ENCODE measurements around the gene DIDO1. TPM values are rescaled to one million over a fixed set of nuclear protein-coding genes. Genes with fewer than 3 reads are reported as not detected.

Gene DIDO1
- total RNA-seq, 2 donors from 2014 or later, result 40.1 to 52.7 TPM

DNA sequence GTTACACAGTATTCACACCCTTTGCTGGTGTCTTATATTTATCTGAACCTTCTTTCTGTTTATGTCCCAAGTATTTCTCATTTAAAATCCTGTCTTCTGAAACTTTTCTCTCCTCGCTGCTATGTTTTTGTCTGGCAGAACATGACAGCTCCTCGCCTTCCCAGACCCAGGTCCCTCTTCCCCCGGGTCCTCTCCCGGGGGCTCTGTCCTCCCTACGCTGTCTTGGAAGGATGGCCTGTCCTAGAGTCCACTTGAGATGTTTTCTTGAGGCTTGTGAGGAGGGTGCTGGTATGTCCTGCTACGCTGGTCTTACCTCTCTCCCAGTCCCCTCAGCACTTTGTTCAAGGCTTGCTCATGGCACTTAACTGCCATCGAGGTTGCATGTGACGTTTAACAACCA is 17.9 kb upstream of the DIDO1 start:
- ATAC-seq (no peak), DNase-seq (ENCODE audit: low spot score in 2 of 2) (no peak)
- Mint-ChIP-seq H3K36me3 (peaks cover 27 to 29% of the 10 kb centered on the region in 2 donors), H3K27ac (peak overlapping the region; percentile 69 to 81), H3K9me3 (peaks cover 0 to 5% of the 10 kb centered on the region in 2 donors)

DNA sequence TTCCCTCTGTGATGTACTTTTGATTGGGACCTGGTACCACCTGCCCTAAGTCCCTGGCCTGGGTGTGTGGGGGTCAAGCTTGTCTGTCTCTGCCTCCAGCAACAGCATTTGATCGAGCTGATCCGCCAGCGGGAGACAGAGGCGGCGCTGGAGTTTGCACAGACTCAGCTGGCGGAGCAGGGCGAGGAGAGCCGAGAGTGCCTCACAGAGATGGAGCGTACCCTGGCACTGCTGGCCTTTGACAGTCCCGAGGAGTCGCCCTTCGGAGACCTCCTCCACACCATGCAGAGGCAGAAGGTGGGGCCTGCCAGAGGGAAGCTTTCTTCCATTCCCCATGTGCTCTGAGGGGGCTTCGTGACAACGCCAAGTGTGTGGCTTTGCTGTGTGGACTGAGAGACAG is 17.1 kb upstream of the DIDO1 start:
- Mint-ChIP-seq H3K36me3 (peaks cover 25 to 29% of the 10 kb centered on the region in 2 donors), H3K9me3 (no peaks in the 10 kb centered on the region), H3K27ac (no peak overlapping the region)
- DNase-seq (ENCODE audit: low spot score in 2 of 2) (no peak), ATAC-seq (no peak)

DNA sequence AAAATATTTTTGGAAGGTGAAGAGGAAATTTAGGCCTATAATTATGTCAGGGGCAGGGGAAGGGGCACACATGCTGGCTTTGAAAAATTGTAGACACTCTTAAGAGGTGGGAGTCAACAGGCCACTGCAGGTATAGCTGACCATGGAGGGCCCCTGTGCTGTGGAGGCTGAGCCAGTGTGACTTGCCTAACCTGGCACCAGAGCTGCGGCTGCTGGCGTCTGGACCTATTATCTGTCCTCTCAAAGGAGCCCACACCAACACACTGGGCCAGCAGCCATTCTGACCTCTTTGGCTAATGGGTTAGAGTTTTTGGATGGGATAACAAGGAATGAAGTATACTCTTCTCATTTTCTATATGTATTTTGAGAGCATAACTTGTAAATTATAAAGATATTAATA is 16.2 kb upstream of the DIDO1 start:
- peaks cover 18 to 33% of the 10 kb centered on the region in 2 donors for H3K36me3 Mint-ChIP-seq
- DNase-seq (ENCODE audit: low spot score in 2 of 2) (no peak), ATAC-seq (no peak)
- H3K9me3 Mint-ChIP-seq, result no peaks in the 10 kb centered on the region
- peak overlapping the region in 1 of 2 donors; percentile 86 for H3K27ac Mint-ChIP-seq

DNA sequence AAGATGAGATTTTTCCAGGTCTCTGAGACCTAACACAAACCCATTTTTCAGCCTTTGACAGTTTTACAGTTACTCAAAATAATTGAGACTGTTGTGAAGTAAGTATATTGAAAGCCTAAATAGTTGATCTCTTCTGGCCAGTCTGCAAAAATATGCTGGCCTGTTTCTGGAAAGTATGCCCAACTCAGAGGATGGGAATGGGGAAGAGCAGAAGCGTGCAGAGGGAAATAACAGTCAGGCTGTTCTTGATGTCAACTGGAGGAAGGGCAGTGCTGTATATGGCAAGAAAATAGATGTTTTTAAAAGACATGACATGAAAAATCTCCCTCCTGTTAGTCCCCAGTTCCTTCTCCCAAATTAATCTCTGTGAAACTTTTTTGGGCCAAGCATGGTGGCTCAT is 15.5 kb upstream of the DIDO1 start:
- H3K36me3 Mint-ChIP-seq, result peaks cover 12 to 40% of the 10 kb centered on the region in 2 donors
- ATAC-seq (no peak), DNase-seq (ENCODE audit: low spot score in 2 of 2) (no peak)
- H3K27ac Mint-ChIP-seq, result no peak overlapping the region
- no peaks in the 10 kb centered on the region for H3K9me3 Mint-ChIP-seq

DNA sequence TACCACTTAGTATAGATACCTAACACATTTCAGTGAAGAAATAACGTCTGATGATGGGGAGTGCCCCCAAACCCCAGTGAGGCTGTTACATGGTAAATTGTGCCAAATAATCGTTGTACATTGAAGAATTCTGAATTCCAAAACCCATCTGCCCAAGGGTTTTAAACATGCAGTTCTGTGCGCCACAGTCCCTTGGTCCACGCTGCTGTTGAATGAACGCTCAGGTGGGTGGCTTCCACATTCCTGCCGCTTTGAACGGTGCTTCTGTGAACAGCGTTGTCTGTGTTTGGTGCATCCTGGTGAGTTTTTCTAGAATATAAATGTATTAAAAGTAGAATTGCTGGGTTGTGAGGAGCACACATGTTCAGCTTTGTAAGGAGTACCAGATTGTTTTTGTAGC is 14.6 kb upstream of the DIDO1 start:
- Mint-ChIP-seq H3K9me3 (no peaks in the 10 kb centered on the region), H3K36me3 (peaks cover 7 to 41% of the 10 kb centered on the region in 2 donors), H3K27ac (no peak overlapping the region)
- no peak for DNase-seq (ENCODE audit: low spot score in 2 of 2)
- ATAC-seq, result no peak

DNA sequence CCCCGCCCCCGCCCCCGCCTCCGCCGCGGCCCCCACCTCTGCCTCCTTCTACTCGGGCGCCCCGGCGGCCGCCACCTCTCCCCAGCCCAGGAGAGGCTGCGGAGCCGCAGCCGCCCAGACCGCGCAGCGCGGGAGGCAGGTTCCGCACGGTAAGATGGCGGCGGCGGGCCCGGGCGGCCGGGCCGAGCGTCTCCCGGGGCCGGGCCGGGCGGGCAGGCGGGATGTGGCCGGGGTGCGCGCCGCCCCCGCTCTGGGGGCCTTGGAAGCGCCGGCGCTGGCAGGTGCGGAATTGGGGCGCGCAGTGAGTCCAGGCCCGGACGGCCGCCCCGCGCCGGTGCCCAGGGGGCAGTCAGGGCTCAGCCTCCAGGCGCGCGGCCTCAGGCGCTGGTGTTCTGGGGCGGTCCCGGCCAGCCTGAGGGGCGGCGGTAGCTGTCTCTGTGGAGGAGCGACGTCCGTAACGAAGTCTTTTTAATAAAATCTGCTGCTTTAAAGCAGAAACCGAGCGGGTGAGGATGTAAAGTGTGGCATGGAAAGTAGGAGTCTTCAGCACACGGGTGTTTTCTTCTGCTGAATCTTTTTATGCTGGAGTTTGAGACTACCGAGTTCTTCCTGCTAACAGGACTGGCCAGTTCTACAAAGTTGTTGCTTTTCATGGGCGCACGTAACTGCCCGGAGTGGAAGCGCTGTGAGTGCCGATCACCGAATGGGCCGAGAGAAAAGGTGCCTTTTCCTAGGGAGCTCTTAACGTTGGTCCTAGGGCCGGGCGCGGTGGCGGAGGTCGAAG is 12.0 kb upstream of the DIDO1 start, which contains the start of gene GID8:
Gene GID8 (plus strand): TSS at position 43 of the 784 bp plus-strand sequence. CDS start 3,356 bp downstream, outside the sequence.
- ATAC-seq, result peak; percentile 64

DNA sequence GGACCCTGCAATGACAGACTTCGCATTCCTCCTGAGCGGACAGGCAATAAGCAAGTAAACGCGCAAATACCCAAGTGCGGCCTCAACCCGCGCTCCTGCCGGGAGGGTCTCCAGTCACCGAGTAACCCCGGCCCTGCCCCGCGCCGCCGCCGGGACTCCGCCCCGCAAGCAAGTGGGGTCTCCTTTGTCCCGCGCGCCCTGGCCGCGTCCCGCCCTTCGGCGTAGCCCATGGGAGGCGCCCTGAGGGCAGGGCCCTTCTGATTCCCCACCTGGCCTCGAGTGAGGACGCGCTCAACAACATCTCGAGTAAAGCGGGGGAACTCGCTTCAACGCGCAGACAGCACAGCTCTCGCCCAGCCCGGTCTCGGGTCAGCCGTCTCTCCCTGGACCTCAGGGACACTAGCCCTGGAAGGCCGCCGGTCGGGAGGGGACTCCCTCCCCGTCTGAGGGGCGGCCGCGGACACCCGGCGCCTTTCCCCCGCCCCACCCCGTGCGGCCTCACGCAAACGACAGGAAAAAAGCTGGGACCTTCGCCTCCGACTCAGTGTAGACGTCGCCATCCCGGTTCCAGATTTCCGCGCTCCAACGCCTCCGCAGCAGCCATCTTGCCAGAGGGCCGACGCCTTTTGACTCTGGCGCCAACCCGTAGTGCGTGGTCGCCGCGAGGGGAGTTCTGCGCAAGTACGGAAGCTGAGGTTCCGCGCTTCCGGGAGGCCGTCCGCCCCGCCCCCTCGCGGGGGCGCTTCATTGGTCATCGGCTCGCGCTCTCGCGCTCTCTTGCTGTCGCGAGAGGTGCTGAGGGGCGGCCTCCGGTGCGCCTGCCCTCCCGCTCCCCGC is 11.2 kb upstream of the DIDO1 start:
- peak; percentile 93 to 94 for ATAC-seq
- no peaks in the 10 kb centered on the region for H3K9me3 Mint-ChIP-seq
- H3K36me3 Mint-ChIP-seq, result peaks cover 7 to 32% of the 10 kb centered on the region in 2 donors
- peak; percentile 98 for DNase-seq (ENCODE audit: low spot score in 2 of 2)
- peak overlapping the region; percentile 96 to 98 for H3K27ac Mint-ChIP-seq

More for the DNA sequence above, 12.0 kb upstream of the DIDO1 start, which contains the start of gene GID8:
- peak; percentile 53 to 60 for DNase-seq (ENCODE audit: low spot score in 2 of 2)
- H3K36me3 Mint-ChIP-seq, result peaks cover 7 to 32% of the 10 kb centered on the region in 2 donors
- H3K27ac Mint-ChIP-seq, result peak within 1 kb of the TSS; percentile 96 to 98
- no peaks in the 10 kb centered on the region for H3K9me3 Mint-ChIP-seq

DNA sequence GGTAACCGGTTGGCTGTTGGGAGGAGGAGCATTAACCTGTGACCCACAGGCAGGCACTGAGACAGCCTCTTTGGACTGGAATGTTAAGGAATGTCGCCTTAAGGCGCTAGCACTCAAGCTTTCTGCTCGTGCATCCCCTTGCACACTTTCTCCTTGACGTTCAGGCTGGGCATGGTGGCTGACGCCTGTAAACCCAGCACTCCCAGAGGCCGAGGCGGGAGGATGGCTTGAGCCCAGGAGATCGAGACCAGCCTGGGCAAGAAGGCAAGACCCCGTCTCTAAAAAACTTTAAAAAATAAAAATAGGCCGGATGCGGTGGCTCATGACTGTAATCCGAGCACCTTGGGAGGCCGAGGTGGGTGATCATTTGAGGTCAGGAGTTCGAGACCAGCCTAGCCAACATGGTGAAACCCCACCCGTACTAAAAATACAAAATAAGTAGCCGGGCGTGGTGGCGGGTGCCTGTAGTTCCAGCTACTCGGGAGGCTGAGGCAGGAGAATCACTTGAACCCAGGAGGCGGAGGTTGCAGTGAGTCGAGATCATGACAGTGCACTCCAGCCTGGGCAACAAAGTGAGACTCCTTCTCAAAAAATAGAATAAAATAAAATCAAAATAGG is 9.8 kb upstream of the DIDO1 start:
- no peak for DNase-seq (ENCODE audit: low spot score in 2 of 2)
- H3K27ac Mint-ChIP-seq, result no peak overlapping the region
- ATAC-seq, result no peak
- peaks cover 7 to 26% of the 10 kb centered on the region in 2 donors for H3K36me3 Mint-ChIP-seq
- H3K9me3 Mint-ChIP-seq, result no peaks in the 10 kb centered on the region

DNA sequence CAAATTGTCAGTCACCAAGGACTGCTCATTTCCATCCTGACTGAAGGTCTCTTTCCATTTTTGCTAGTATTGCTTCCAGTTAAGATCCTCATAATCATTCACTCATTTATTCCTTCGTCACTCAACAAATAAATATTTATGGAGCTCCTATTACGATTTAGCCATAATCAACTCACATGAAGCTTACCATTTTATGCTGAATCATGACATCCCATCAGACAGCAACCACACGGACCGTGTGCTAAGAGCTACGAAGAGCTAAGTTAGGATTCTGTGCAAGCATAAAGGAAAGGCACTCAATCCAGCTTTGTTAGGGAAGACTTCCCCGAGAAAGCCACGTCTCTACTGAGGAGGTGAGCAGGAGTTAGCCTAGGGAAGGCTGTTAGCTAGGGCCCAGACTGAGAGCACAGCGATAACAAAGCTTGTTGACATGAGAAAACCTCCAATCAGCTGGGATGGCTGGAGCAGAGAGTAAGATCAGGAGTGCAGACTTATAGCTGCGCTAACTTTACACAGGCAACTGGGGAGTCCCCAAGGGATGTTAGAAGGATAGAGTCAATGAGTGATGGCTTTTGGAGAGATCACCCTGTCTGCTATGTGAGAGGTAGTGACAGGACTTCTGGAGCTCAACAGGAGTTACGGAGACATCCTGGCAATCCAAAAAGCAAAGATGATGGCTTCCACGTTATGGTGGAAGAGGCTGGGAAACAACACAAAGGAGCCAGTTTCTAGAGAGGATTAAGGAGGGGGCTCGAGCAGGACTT is 9.1 kb upstream of the DIDO1 start:
- ATAC-seq (no peak), DNase-seq (ENCODE audit: low spot score in 2 of 2) (no peak)
- Mint-ChIP-seq H3K36me3 (peaks cover 7 to 26% of the 10 kb centered on the region in 2 donors), H3K27ac (no peak overlapping the region), H3K9me3 (no peaks in the 10 kb centered on the region)

DNA sequence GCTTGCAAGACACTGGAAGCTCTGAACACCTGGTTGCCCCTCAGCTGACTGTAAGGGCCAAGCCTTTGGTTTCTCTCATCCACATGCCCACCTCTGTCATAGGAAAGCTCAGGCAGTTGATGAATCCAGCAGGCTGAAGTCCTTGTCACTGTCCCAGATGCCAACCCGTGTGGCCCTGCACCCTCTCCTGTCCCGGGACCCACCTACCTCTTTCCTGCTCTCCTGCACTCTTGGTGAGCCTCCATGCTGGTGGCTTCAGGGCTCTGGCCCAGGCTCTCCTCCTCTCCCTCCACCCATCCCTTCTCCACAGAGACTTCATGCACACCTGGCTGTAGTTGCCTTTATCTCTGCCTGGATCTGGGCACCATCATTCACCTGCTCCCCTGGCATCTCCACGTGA is 7.7 kb upstream of the DIDO1 start:
- DNase-seq (ENCODE audit: low spot score in 2 of 2), result peak in 1 of 2 donors; percentile 33
- ATAC-seq, result no peak
- H3K27ac Mint-ChIP-seq, result no peak overlapping the region
- H3K9me3 Mint-ChIP-seq, result no peaks in the 10 kb centered on the region
- H3K36me3 Mint-ChIP-seq, result peaks cover 7 to 18% of the 10 kb centered on the region in 2 donors

DNA sequence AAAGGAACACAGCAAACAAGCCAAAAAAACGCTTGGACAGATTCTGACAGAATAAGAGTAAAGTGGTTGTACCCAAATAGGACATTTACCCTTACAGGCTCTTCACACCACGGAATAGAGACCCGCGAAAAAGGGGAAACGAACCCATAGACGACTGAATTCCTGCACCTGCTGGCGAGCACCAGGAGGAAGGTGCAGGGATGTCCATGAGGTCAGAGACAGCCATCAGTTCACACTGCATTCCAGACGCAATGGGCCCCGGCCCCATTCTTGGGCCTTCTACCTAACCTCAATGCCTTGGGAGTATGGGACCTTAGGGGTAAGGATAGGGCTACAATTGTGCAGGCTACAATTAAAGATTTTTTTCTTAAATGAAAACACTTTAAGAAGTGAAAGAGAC is 5.2 kb upstream of the DIDO1 start:
- Mint-ChIP-seq H3K36me3 (no peaks in the 10 kb centered on the region), H3K9me3 (no peaks in the 10 kb centered on the region), H3K27ac (peak overlapping the region in 1 of 2 donors; percentile 24)
- DNase-seq (ENCODE audit: low spot score in 2 of 2) (no peak), ATAC-seq (no peak)

DNA sequence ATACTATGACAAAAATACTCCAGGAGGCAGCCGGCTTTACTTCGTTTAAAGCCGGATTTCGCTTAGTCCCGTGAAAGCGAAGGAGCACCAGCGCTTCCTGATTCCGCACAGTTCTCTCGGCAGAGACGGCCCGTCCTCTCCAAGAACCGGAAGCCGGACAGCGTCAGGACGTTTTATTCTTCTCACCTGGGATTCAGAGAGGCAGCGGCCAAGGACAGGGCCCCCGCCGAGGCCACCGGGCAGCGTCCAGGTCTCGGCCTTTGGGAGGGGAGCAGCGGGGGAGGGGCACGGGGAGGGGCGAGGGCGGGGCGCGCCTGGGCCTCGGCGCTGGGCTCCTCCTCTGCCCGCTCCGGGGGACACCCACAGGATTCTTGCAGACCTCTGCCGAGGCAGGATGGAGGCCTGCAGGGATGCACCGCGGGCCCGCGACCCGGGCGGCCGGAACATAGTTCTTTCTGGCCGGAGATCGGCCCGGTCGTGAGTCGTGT is 2.8 kb upstream of the DIDO1 start:
- H3K27ac Mint-ChIP-seq, result peak overlapping the region; percentile 26 to 66
- DNase-seq (ENCODE audit: low spot score in 2 of 2) (peak; percentile 65 to 68), ATAC-seq (peak; percentile 51 to 67)
- H3K36me3 Mint-ChIP-seq, result peaks cover 7 to 8% of the 10 kb centered on the region in 2 donors
- H3K9me3 Mint-ChIP-seq, result no peaks in the 10 kb centered on the region

DNA sequence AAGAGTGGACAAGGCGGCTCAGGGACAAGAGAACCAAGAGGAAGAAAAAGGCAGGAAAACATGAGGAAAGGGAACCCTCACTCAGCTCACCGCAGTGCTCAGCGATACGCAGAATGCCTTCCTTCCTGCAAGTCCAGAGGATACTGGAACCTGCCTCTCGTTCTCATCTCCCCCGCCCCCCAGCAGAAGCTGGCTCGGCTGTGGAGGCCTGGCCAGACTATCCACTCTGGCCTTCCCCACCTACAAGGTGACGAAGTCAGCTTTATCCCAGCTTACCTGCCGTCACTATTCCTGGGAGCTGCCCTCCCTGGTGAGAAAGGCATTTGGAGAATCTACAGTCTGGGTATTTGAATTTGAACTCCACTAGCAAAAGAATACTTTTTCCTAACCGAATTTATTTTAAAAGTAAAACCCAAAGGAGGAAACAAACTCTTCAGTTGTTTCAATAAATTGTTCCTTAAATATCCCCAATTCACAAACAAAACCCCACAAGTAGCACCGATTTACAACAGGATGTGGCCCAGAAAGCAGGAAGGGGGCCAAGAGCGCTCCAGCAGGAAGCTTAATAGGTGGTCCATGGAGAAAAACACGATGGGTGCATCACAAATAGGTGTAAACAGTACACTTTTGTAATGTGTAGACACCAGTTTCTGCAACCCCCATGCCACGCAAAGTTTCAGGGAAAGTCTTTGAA is 2.1 kb upstream of the DIDO1 start:
- DNase-seq (ENCODE audit: low spot score in 2 of 2) (peak in 1 of 2 donors; percentile 42), ATAC-seq (no peak)
- Mint-ChIP-seq H3K27ac (peak overlapping the region; percentile 26 to 90), H3K9me3 (no peaks in the 10 kb centered on the region), H3K36me3 (peaks cover 7 to 8% of the 10 kb centered on the region in 2 donors)

DNA sequence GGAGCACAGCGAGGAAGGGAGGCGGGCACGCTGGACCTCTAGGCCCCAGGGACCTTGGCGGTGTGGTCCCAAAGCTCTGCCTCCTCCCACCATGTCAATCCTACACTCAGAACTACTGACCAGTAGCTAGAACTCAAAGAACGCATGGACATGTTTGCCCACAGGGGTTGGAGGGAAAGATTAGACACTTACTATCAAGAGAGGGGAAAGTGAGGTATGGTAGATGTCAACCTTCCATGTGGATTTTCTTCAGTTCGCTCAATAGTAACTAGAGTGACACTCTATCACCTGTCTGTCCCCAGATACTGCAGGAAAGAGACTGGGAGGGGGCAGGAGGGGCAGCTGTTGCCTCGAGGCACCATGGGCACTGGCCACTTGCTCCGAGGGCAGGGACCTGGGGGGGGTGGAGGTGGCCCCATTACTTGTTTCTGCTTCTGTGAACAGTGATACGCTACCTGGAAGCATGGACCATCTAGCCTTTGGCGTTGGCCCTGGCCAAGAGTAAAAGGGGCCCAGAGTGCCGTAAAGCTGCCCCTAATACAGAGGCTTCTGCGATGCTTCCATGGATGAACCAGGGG is 912 bp upstream of the DIDO1 start:
- Mint-ChIP-seq H3K27ac (peak overlapping the region; percentile 95), H3K36me3 (peaks cover 7 to 8% of the 10 kb centered on the region in 2 donors)
- no peak for ATAC-seq

More for the DNA sequence above, 912 bp upstream of the DIDO1 start:
- DNase-seq (ENCODE audit: low spot score in 2 of 2), result peak in 1 of 2 donors; percentile 35
- H3K9me3 Mint-ChIP-seq, result no peaks in the 10 kb centered on the region
